GM10266 (cell line): ENCODE results near the gene AKAP12.

ENCODE experiments used
- DNase-seq: peaks from one replicate; pipeline ENCODE4 v3.0.0; 2012; ENCODE audit errors: extremely low spot score
- TF ChIP-seq, protein P1 (sequence below): IDR thresholded peaks from 2 replicates; pipeline ENCODE4 v1.5.1; 2012; ENCODE audit warnings: mild to moderate bottlenecking, low read depth; ENCODE audit not compliant: control insufficient read depth, insufficient read depth; ENCODE audit errors: missing control alignments

The AKAP12 gene

DNA sequence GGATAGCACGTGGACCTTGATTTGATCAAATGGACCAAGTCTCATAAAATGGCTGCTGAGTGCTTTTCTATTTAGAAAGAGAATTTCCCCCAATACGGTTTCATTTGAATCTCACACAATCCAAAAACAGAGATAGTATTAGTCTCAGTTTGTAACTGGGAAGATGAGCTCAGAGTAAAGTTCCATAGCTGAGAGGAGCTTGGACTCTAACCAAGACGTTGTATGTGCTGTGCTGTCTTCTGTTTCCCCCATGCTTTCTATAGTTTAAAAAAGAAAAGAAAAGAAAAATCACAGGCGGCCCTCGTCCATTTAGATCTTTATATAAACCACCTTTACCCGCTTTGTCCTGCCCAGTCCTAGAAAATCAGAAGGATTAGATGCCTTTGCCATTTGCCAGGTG lies 58.1 kb downstream of the AKAP12 start:
- DNase-seq = no peak
- TF ChIP-seq, protein P1, sequence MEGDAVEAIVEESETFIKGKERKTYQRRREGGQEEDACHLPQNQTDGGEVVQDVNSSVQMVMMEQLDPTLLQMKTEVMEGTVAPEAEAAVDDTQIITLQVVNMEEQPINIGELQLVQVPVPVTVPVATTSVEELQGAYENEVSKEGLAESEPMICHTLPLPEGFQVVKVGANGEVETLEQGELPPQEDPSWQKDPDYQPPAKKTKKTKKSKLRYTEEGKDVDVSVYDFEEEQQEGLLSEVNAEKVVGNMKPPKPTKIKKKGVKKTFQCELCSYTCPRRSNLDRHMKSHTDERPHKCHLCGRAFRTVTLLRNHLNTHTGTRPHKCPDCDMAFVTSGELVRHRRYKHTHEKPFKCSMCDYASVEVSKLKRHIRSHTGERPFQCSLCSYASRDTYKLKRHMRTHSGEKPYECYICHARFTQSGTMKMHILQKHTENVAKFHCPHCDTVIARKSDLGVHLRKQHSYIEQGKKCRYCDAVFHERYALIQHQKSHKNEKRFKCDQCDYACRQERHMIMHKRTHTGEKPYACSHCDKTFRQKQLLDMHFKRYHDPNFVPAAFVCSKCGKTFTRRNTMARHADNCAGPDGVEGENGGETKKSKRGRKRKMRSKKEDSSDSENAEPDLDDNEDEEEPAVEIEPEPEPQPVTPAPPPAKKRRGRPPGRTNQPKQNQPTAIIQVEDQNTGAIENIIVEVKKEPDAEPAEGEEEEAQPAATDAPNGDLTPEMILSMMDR = no peak

DNA sequence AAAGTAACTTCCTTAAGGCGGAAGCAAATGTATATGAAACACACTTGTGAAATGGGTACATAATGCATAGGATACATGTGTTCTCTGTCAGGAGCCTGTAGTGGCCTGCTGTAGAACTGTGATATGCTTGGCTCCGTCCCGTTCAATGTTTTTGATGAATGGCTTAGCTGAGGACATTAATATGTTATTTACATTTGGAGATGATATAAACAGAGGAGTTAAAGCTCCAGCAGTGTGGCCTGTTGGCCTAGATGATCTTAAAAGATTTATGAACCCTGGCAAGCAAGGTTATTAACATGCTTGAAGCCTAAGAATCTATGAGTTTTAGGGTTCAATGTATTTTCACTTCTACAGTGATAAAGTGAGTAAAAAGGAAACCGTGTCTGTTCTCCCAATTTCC lies 59.2 kb downstream of the AKAP12 start:
- TF ChIP-seq, protein P1 = no peak
- DNase-seq = no peak

DNA sequence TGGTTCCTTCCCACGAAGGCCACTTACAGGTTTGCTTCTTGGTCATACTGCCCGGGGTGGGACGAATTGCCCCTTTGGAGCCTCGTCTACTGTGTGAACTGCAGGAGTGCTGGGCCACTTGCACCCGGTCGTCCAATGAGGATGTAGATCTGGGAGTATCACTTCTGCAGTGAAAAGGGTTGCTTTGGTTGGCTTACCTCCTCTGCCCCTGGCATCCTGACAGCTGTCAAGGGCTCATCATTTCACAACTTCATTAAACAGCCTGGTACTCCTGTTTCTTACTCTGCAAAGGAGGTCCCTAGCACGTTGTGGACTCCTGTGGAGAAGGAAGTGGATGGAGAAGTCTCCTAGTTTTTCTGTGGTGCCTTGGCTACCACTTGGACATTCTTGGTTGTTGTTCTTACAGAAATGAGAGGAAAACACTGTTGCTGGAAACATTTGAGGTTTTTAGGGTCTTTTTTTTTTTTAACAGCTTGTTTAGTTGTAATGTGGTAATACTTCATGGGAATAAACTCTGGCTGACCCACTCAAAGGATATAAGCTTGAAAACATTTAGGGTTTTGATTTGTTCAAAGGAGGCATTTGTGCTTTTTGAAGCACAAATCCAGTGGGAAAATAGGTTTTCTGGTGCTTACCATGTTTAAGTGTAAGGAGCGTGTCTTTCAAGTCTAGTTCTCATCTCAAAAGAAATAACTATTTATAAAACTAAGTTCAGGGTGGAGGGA lies 60.7 kb downstream of the AKAP12 start:
- TF ChIP-seq, protein P1 = no peak
- DNase-seq = no peak

DNA sequence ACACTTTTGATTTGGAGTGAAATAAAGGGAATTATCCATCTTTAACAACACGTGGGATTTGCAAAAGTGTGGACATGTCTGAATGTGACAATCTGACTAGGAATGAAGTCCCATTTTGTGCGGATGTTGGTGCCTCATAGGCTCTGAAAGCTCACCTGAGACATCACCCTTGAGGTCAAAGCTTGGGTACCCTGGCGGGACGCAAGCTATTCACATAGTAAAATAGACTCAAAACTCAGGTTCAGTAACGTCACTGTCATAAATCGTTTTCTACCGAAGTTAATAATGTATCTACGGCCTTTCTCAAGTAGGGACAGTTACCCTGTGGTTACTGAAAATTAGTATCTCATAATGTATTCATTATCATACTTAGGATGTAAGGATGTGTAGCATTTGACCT lies 61.8 kb downstream of the AKAP12 start:
- TF ChIP-seq, protein P1 = no peak
- DNase-seq = no peak

DNA sequence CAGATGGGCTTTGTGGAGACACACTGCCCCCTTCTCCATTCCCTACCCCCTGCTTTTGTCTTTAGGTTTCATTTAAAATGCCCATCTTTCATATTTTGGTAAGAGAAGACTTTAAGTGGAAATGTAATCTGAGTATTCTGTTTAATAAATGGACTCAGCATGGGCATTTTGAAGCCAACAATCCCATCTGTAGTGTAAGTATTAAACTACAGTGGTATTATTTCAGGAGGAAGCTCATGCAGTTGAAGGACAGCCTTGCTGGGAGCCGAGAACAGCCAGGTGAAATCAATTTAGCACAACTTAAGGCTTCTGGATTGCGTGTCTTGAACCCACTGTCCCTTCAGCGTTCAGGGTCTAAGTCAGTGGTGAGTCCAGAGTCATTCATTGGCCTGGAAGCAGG lies 63.5 kb downstream of the AKAP12 start:
- TF ChIP-seq, protein P1 = no peak
- DNase-seq = no peak

DNA sequence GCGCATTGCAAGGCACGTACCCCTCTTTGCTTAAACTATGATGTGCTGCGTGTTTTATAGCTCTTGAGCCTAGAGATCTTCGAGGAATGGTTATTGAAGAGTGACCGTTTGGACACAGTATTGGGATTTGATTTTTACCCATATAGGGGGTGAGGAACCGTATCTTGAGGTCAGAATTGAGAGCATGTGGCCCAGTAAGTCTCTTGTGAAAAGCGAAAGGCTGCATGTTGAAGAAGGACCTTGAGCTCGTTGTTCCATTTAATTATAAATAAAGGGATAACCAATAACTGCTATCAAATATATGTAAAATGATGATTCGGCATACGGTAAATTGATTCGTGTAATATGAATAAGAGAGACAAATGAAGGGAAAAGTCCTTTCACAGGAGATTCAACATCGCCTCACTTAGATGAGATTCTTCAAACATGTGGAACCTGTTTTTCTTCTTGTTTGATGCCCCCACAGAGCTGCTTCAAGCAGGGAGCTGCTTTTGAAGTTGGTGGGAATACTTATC lies 66.6 kb downstream of the AKAP12 start:
- TF ChIP-seq, protein P1 = no peak
- no peak for DNase-seq

DNA sequence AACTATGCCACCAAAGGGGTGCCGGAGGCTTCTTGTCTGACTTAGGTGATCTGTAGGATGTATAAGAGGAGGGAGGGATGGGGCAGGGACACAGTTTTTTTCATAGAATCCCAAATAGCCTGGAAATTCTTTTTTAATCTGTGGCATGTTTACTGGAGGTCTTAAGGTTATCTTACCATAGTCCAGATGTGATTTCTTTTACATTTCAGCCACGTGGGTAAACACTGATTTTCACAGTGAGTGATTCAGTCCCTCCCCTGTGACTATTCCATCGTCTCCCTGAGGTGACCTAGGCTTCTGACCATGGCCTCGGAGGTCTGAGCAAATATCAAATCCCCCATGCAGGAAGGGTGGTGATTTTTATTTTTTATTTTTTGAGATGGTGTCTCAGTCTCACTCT lies 67.7 kb downstream of the AKAP12 start:
- TF ChIP-seq, protein P1 = no peak
- no peak for DNase-seq
